AG04449 (cell line): ENCODE results near the gene NFYA.

ENCODE experiments used
- CTCF ChIA-PET: fragments of 350-600 bp; formaldehyde crosslinking; extraction: SDS; loops from one replicate; lab custom pipeline; 2021; ENCODE audit warnings: antibody characterized with exemption; lab: Yijun Ruan, JAX
- POLR2A ChIA-PET: fragments of 400-600, 350-600 bp; formaldehyde crosslinking; extraction: SDS; loops from one replicate; lab custom pipeline; 2020; ENCODE audit warnings: antibody characterized with exemption, inconsistent platforms; lab: Yijun Ruan, JAX
- DNase-seq: peaks from one replicate; pipeline ENCODE4 v3.0.0-alpha.2; 2010; ENCODE audit warnings: low read depth, low spot score
- H3K4me3 ChIP-seq: 2 replicates; pipeline ENCODE4 v1.5.1; 2011; ENCODE audit warnings: low read depth, mild to moderate bottlenecking, control low read depth, low read length
- TF ChIP-seq, protein P1 (sequence below): IDR thresholded peaks from one replicate; pipeline ENCODE4 v1.5.1; 2011; ENCODE audit warnings: mild to moderate bottlenecking, moderate library complexity, low read length, control low read depth, inconsistent platforms; ENCODE audit not compliant: insufficient read depth; ENCODE audit errors: missing control alignments

The NFYA gene

DNA sequence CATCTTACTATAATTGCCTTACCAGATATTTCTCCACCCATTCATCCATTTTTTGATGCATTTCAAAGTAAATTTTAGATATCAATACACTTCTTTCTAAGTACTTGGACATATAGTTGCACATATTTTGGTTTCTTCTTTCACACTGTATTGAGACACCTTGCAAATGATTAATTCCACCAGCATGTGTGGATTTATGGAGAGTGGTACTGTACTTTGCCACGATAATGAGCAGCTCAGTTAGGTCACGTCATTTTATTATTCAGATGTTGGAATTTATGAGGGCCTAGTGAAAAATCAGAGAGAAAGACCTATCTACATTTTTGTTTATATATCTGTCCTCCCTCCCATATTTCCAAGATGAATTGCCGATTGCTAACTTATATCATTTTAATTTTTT lies 5.3 kb downstream of the NFYA start:
- TF ChIP-seq, protein P1, sequence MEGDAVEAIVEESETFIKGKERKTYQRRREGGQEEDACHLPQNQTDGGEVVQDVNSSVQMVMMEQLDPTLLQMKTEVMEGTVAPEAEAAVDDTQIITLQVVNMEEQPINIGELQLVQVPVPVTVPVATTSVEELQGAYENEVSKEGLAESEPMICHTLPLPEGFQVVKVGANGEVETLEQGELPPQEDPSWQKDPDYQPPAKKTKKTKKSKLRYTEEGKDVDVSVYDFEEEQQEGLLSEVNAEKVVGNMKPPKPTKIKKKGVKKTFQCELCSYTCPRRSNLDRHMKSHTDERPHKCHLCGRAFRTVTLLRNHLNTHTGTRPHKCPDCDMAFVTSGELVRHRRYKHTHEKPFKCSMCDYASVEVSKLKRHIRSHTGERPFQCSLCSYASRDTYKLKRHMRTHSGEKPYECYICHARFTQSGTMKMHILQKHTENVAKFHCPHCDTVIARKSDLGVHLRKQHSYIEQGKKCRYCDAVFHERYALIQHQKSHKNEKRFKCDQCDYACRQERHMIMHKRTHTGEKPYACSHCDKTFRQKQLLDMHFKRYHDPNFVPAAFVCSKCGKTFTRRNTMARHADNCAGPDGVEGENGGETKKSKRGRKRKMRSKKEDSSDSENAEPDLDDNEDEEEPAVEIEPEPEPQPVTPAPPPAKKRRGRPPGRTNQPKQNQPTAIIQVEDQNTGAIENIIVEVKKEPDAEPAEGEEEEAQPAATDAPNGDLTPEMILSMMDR, result no peak
- DNase-seq, result no peak
- POLR2A ChIA-PET, result no interaction called here
- no peak overlapping the region for H3K4me3 ChIP-seq
- CTCF ChIA-PET, result interaction anchor here (2.5 kb wide), 1 partner anchor 14 kb away, joined by 10 read pairs; no protein-coding TSS in a partner anchor

DNA sequence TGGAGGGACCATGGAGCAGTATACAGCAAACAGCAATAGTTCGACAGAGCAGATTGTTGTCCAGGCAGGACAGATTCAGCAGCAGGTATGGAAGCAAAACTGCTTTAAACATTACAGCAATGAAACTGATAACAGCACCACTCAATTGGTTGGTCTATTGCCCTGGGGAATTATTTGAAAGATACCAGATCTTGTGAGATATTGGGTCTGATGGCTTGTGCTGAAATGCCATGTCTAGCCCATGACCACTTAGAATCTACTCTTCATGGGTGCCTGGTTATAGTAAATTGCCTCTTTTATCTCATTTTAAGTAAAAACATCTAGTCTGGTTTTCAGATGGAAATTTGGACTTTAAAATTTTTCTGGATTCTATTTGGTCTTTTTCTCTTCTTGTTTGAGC lies 6.3 kb downstream of the NFYA start:
- POLR2A ChIA-PET, result interaction anchor here (1.0 kb wide), 1 partner anchor 23 kb away, joined by 3 read pairs; no protein-coding TSS in a partner anchor
- CTCF ChIA-PET, result interaction anchor here (2.5 kb wide), 1 partner anchor 13 kb away, joined by 10 read pairs; no protein-coding TSS in a partner anchor
- TF ChIP-seq, protein P1, result no peak

DNA sequence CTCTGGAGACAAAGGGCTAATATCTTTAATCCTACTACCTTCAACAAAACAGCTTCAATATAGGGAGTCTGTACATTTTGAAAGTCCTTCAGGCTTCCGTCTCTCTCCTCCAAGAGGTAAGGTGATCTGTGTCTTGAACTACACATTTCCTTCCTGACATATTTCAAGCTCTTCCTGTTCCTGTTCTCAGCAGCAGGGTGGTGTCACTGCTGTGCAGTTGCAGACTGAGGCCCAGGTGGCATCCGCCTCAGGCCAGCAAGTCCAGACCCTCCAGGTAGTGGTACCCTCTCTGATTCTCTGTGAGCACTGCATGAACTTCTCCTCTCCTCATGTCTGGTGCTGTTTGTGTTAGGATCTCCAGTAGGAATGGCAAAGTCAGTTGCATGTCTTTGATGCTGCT lies 7.8 kb downstream of the NFYA start:
- ChIA-PET CTCF (interaction anchor here (2.5 kb wide), 1 partner anchor 12 kb away, joined by 10 read pairs; no protein-coding TSS in a partner anchor), POLR2A (no interaction called here)
- no peak for DNase-seq
- H3K4me3 ChIP-seq, result no peak overlapping the region
- TF ChIP-seq, protein P1, result no peak

More for the DNA sequence above, 6.3 kb downstream of the NFYA start:
- no peak for DNase-seq
- H3K4me3 ChIP-seq, result no peak overlapping the region

DNA sequence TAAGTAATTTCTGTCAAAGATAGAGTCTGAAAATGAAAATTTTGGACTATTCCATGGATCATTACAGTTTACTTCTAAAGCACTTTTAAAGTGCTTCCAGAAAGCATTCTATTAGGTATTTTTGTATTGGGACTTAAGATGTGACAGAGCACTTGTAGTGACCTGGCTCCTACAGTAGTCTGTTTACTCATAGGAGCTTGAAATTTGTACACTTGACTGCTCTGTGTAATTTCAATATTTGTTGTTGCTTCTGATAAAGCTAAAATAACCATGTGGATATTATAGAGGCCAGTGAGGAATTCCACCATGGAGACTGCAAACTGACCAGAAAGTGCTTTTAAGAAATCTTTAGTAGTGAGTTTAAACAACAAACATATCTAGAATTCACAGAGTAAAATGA lies 10.3 kb downstream of the NFYA start:
- TF ChIP-seq, protein P1, result no peak
- ChIA-PET CTCF (interaction anchor here (1.8 to 3.0 kb wide), 2 partner anchors 9 to 14 kb away, joined by 5 to 19 read pairs; no protein-coding TSS in a partner anchor), POLR2A (interaction anchor here (1.3 kb wide), 1 partner anchor 11 kb away, joined by 3 read pairs; the partner anchor contains the start of genes NFYA and OARD1)
- DNase-seq, result no peak
- H3K4me3 ChIP-seq, result no peak overlapping the region

DNA sequence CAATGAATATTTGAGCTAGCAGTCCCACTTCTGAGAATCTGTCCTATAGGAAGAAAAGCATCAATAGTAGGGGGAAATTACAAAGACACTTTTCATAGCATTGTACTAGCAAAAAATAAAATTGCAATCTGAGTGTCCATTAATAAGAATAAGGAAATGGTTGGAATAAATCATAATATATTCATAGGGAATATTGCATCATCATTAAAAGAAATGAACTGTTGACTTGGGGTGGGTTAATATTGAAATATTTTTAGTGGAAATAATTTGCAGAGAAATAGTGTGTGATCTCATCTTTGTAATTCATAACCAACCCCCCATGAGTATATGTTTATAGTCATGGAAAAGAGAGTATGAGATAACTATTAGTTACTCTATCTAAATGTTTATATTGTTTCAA lies 12.4 kb downstream of the NFYA start:
- H3K4me3 ChIP-seq, result no peak overlapping the region
- ChIA-PET POLR2A (no interaction called here), CTCF (interaction anchor here (1.8 kb wide), 1 partner anchor 97 kb away, joined by 4 read pairs; no protein-coding TSS in a partner anchor)
- TF ChIP-seq, protein P1, result no peak
- DNase-seq, result no peak

DNA sequence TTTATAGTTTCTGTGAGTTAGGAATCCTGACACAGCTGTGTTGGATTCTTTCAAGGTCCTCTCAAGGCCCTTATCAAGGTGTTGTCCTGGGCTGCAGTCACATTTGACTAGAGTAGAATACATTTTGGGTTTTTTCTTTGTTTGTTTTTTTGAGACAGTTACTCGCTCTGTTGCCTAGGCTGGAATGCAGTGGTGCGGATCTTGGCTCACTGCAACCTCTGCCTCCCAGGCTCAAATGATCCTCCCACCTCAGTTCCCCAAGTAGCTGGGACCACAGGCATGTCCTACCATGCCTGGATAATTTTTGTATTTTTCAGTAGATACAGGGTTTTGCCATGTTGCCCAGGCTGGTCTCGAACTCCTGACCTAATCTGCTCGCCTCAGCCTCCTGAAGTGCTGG lies 15.7 kb downstream of the NFYA start:
- no peak overlapping the region for H3K4me3 ChIP-seq
- DNase-seq, result no peak
- TF ChIP-seq, protein P1, result no peak
- ChIA-PET POLR2A (no interaction called here), CTCF (no interaction called here)
